HAP-1 (cell line): ENCODE data around the gene SPRR2B.
"Not testable (repeated sequence)": the region's sequence is repeated elsewhere in the genome, so short reads cannot be mapped to it uniquely, and the experiment has no call there.

Source experiments
- DNase-seq, 2 experiments: peaks; one replicate each; pipeline ENCODE4 v3.0.0-alpha.2; 2016 to 2020; ENCODE audit warnings: low spot score in 2 of 2
- H3K27me3 ChIP-seq: fragments of 250-450 bp; sonication (Bioruptor Pico); 2 replicates; pipeline ENCODE4 v1.5.1; 2020; ENCODE audit warnings: low read depth, mild to moderate bottlenecking, moderate library complexity
- H3K36me3 ChIP-seq: fragments of 250-450 bp; sonication (Bioruptor Pico); replicated peaks from 2 replicates; pipeline ENCODE4 v1.5.1; 2020; ENCODE audit warnings: mild to moderate bottlenecking
- H3K4me1 ChIP-seq: fragments of 250-450 bp; sonication (Bioruptor Pico); 2 replicates; pipeline ENCODE4 v1.5.1; 2020; ENCODE audit warnings: mild to moderate bottlenecking
- H3K4me3 ChIP-seq: fragments of 250-450 bp; sonication (Bioruptor Pico); 2 replicates; pipeline ENCODE4 v1.5.1; 2020; ENCODE audit warnings: mild to moderate bottlenecking, moderate library complexity
- H3K9me3 ChIP-seq: fragments of 250-450 bp; sonication (Bioruptor Pico); 2 replicates; pipeline ENCODE4 v1.5.1; 2020; ENCODE audit warnings: mild to moderate bottlenecking, moderate library complexity
- in situ Hi-C: fragments of 300-500 bp; cut with MboI; formaldehyde crosslinking; loops from 3 replicates; pipeline ENCODE4 v1.14.3; 2020; ENCODE audit warnings: low sequenced_read_pairs, inconsistent platforms, mixed read lengths

SPRR2B gene

GRCh38 chr1:153071511-153071910 lies at the start of gene SPRR2B:
TSS of gene SPRR2B (minus strand) at chr1:153071611. CDS start at chr1:153070839, 772 bp downstream.
- H3K9me3 ChIP-seq: no peaks in the 10 kb centered on the region
- in situ Hi-C loops: no loop called here
- H3K4me1 ChIP-seq: no peaks in the 10 kb centered on the region
- H3K27me3 ChIP-seq: no peaks in the 10 kb centered on the region
- no peak for DNase-seq
- H3K36me3 ChIP-seq: no peaks in the 10 kb centered on the region
- no peak within 1 kb of the TSS for H3K4me3 ChIP-seq

DNA sequence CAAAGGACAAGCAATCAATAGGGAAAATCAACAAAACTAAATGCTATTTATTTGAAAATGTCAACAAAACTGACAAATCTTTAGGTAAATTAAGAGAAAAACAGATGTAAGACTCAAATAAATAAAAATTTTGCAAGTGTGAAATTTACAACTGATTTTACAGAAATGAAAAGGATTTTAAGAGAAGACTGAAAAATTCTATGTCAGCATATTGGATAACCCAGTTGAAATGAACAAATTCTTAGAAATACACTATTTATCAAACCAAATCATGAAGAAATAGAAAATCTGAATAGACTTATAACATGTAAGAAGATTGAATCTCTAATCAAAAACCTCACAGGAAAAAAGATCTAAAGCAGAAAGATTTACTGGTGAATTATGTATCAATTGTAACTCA lies 49.5 kb upstream of the SPRR2B start:
- Histone ChIP-seq H3K36me3 (no peaks in the 10 kb centered on the region), H3K4me3 (no peak overlapping the region), H3K27me3 (no peaks in the 10 kb centered on the region), H3K4me1 (no peaks in the 10 kb centered on the region), H3K9me3 (no peaks in the 10 kb centered on the region)
- in situ Hi-C loops: no loop called here
- DNase-seq: no peak

- Histone ChIP-seq H3K27me3 (no peaks in the 10 kb centered on the region), H3K4me3 (no peak overlapping the region), H3K9me3 (no peaks in the 10 kb centered on the region), H3K4me1 (no peaks in the 10 kb centered on the region), H3K36me3 (no peaks in the 10 kb centered on the region)
- in situ Hi-C loops: no loop called here
- no peak for DNase-seq
These were observed 48.1 kb upstream of the SPRR2B start for GRCh38 chr1:153119491-153119971.

DNA sequence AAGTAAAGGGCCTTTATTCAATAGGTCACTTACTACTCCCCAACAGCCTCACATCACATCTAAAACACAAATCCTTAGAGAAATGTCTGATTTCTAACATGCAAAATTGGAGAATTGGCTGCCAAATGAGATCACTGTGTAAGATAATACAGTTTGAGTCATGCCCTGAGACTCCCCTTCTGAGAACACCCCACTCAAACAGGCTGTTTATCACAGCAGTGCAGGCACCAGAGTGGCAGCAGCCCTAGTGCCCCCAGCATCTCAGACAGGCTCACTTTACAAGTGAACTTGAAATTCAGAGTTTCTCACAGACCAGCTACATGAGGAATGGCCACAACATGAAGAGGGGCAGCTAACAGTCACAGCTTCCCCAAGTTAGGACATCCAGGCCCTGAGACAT lies 43.9 kb upstream of the SPRR2B start:
- H3K4me3 ChIP-seq, H3K9me3 ChIP-seq, H3K27me3 ChIP-seq, H3K36me3 ChIP-seq, H3K4me1 ChIP-seq, DNase-seq, in situ Hi-C loops: not testable (repeated sequence)

- Histone ChIP-seq H3K4me3 (no peak within 1 kb of the TSS), H3K9me3 (no peaks in the 10 kb centered on the region), H3K4me1 (no peaks in the 10 kb centered on the region), H3K27me3 (no peaks in the 10 kb centered on the region), H3K36me3 (no peaks in the 10 kb centered on the region)
- DNase-seq: no peak
- in situ Hi-C loops: no loop called here
These were observed 42.0 kb upstream of the SPRR2B start, which contains the start of gene SPRR2F for GRCh38 chr1:153113416-153113815. TSS of gene SPRR2F (minus strand) at chr1:153113516. CDS start at chr1:153112733, 783 bp downstream.

GRCh38 chr1:153112454-153112853 lies 41.0 kb upstream of the SPRR2B start:
- H3K36me3 ChIP-seq, H3K27me3 ChIP-seq, H3K9me3 ChIP-seq, in situ Hi-C loops, DNase-seq, H3K4me1 ChIP-seq, H3K4me3 ChIP-seq: not testable (repeated sequence)

DNA sequence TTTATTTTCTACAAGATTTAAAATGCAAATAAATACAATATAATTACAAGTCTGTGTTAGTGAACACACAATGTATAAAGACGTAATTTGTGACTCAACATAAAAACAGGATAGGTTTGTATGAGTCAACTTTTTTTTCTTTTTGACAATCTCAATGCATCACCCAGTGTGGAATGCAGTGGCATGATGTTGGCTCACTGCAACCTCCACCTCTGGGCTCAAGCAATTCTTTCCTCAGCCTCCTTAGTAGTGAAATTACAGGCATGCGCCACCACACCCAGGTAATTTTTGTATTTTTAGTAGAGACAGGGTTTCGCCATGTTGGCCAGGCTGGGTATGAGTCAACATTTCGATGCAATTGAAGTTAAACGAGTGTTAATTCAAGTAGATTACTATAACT lies 28.8 kb upstream of the SPRR2B start:
- Histone ChIP-seq H3K4me1 (no peaks in the 10 kb centered on the region), H3K4me3 (no peak overlapping the region), H3K9me3 (no peaks in the 10 kb centered on the region), H3K27me3 (no peaks in the 10 kb centered on the region), H3K36me3 (no peaks in the 10 kb centered on the region)
- in situ Hi-C loops: no loop called here
- no peak for DNase-seq

- in situ Hi-C loops: no loop called here
- Histone ChIP-seq H3K27me3 (no peaks in the 10 kb centered on the region), H3K9me3 (no peaks in the 10 kb centered on the region), H3K36me3 (no peaks in the 10 kb centered on the region), H3K4me3 (no peak overlapping the region), H3K4me1 (no peaks in the 10 kb centered on the region)
- no peak for DNase-seq
These were observed 28.1 kb upstream of the SPRR2B start for GRCh38 chr1:153099461-153100045.

DNA sequence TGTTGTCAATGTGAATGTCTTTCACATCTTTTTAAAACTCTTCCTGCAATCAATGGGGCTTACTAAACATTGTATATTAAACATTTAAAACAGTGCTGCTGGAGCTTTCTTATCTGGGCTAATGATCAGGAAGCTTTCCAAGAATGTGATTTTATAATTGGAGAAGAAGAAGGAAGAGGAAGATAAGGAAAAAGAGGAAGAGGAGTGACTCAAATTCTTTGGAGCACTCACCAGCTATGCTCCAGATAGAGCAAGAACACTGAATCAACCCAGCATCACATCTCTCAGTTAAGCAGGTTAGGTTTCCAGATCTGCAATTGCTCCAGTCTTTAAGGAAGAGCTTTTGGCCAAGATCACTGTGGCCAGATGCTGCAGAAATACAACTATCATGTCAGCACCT lies 24.4 kb upstream of the SPRR2B start:
- no peak overlapping the region for H3K4me3 ChIP-seq
- 0 out of 2 replicates have a peak, but pooled peaks cover 2% of the 10 kb centered on the region for H3K27me3 ChIP-seq
- DNase-seq: no peak
- H3K4me1 ChIP-seq: no peaks in the 10 kb centered on the region
- in situ Hi-C loops: no loop called here
- H3K9me3 ChIP-seq: no peaks in the 10 kb centered on the region
- H3K36me3 ChIP-seq: no peaks in the 10 kb centered on the region

DNA sequence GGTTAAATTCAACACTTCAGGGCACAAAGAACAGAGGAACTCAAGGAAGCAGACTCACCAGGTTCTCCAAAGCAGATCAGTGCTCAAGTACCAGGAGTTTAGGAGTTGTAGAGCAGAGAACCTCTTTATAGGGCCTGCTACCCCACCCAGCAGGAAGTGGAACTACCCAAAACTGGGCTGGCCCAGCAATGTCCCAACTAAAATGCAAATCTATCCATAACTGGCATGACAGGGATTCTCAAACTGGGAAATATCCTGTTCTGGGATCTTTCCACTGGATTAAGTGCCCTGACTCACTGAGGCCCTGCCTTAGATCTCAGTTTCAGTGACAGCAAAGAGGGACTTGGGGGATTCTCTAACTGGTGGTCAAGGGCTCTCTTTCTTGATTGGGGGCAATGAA lies 23.0 kb upstream of the SPRR2B start, which contains the start of gene SPRR2E:
Gene SPRR2E (minus strand): TSS at position 101 of the 400 bp plus-strand sequence. CDS start 775 bp downstream, outside the sequence.
- Histone ChIP-seq H3K36me3 (no peaks in the 10 kb centered on the region), H3K4me3 (no peak within 1 kb of the TSS), H3K4me1 (no peaks in the 10 kb centered on the region), H3K9me3 (no peaks in the 10 kb centered on the region), H3K27me3 (0 out of 2 replicates have a peak, but pooled peaks cover 2% of the 10 kb centered on the region)
- in situ Hi-C loops: no loop called here
- no peak for DNase-seq

DNA sequence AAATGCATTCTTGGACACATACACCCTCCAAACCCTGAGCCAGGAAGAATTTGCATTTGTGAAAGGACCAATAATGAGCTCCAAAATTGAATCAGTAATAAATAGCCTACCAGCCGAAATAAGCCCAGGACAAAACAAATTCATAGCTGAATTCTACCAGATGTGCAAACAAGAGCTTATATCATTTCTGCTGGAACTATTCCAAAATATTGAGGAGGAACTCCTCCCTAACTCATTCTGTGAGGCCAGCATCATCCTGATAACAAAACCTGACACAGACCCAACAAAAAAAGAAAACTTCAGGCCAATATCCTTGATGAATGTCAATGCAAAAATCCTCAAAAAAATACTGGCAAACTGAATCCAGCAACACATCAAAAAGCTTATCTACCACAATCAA lies 16.2 kb upstream of the SPRR2B start:
- H3K4me1 ChIP-seq: no peaks in the 10 kb centered on the region
- no peak for DNase-seq
- 0 out of 2 replicates have a peak, but pooled peaks cover 2% of the 10 kb centered on the region for H3K27me3 ChIP-seq
- no peaks in the 10 kb centered on the region for H3K9me3 ChIP-seq
- in situ Hi-C loops: no loop called here
- no peak overlapping the region for H3K4me3 ChIP-seq
- H3K36me3 ChIP-seq: no peaks in the 10 kb centered on the region

- Histone ChIP-seq H3K36me3 (no peaks in the 10 kb centered on the region), H3K4me3 (no peak overlapping the region), H3K9me3 (no peaks in the 10 kb centered on the region), H3K4me1 (no peaks in the 10 kb centered on the region), H3K27me3 (no peaks in the 10 kb centered on the region)
- no peak for DNase-seq
- in situ Hi-C loops: no loop called here
These were observed 10.3 kb upstream of the SPRR2B start for GRCh38 chr1:153081736-153082135.

- Histone ChIP-seq H3K27me3 (no peaks in the 10 kb centered on the region), H3K4me1 (no peaks in the 10 kb centered on the region), H3K9me3 (no peaks in the 10 kb centered on the region), H3K4me3 (no peak overlapping the region), H3K36me3 (no peaks in the 10 kb centered on the region)
- in situ Hi-C loops: no loop called here
- no peak for DNase-seq
These were observed 1.7 kb upstream of the SPRR2B start for GRCh38 chr1:153072806-153073726.

GRCh38 chr1:153070243-153070642 lies 1.2 kb downstream of the SPRR2B start:
- Histone ChIP-seq H3K27me3 (no peaks in the 10 kb centered on the region), H3K4me1 (no peaks in the 10 kb centered on the region), H3K36me3 (no peaks in the 10 kb centered on the region), H3K9me3 (no peaks in the 10 kb centered on the region), H3K4me3 (no peak overlapping the region)
- no peak for DNase-seq
- in situ Hi-C loops: no loop called here
